ENCODE results near the gene GNAT2. TPM values are rescaled to one million over a fixed set of nuclear protein-coding genes. Genes with fewer than 3 reads are reported as not detected.
A peak's percentile ranks its signal among the peaks of the same experiment; 100 is the strongest.

GNAT2 gene
- total RNA-seq, 2 donors from 2014 or later: not detected

- H3K4me1 Mint-ChIP-seq: peaks cover 52% of the 10 kb centered on the region
- H3K27ac Mint-ChIP-seq: no peak overlapping the region
- no peak overlapping the region for H3K4me3 Mint-ChIP-seq
- H3K36me3 Mint-ChIP-seq (ENCODE audit: low read depth): peaks cover 3% of the 10 kb centered on the region
- H3K9me3 ChIP-seq (ENCODE audit: control insufficient read depth, low read length, poor library complexity, severe bottlenecking): no peaks in the 10 kb centered on the region
- no peaks in the 10 kb centered on the region for H3K27me3 Mint-ChIP-seq
- ATAC-seq: no peak
- no peak for DNase-seq
These were observed 51.3 kb downstream of the GNAT2 start for GRCh38 chr1:109567877-109568672.

GRCh38 chr1:109566982-109567381 lies 52.4 kb downstream of the GNAT2 start:
- ATAC-seq (no peak), DNase-seq (no peak)
- Mint-ChIP-seq H3K27ac (no peak overlapping the region), H3K4me3 (no peak overlapping the region), H3K4me1 (peaks cover 48% of the 10 kb centered on the region), H3K36me3 (ENCODE audit: low read depth) (peaks cover 3% of the 10 kb centered on the region), H3K27me3 (no peaks in the 10 kb centered on the region)
- no peaks in the 10 kb centered on the region for H3K9me3 ChIP-seq (ENCODE audit: control insufficient read depth, low read length, poor library complexity, severe bottlenecking)

- peaks cover 59% of the 10 kb centered on the region for H3K4me1 Mint-ChIP-seq
These were observed 54.2 kb downstream of the GNAT2 start for GRCh38 chr1:109565241-109565640.

GRCh38 chr1:109564194-109564878 lies 55.1 kb downstream of the GNAT2 start:
- H3K4me1 Mint-ChIP-seq: peaks cover 66% of the 10 kb centered on the region
- no peak for DNase-seq
- peak overlapping the region; percentile 67 for H3K4me3 Mint-ChIP-seq
- H3K27ac Mint-ChIP-seq: peak overlapping the region; percentile 93
- H3K27me3 Mint-ChIP-seq: no peaks in the 10 kb centered on the region
- H3K9me3 ChIP-seq (ENCODE audit: control insufficient read depth, low read length, poor library complexity, severe bottlenecking): no peaks in the 10 kb centered on the region
- ATAC-seq: peak; percentile 52
- H3K36me3 Mint-ChIP-seq (ENCODE audit: low read depth): peaks cover 3% of the 10 kb centered on the region

More at GRCh38 chr1:109565241-109565640, 54.2 kb downstream of the GNAT2 start:
- Mint-ChIP-seq H3K36me3 (ENCODE audit: low read depth) (peaks cover 3% of the 10 kb centered on the region), H3K27ac (peak overlapping the region; percentile 93), H3K4me3 (no peak overlapping the region), H3K27me3 (no peaks in the 10 kb centered on the region)
- H3K9me3 ChIP-seq (ENCODE audit: control insufficient read depth, low read length, poor library complexity, severe bottlenecking): no peaks in the 10 kb centered on the region
- ATAC-seq: no peak
- DNase-seq: no peak

GRCh38 chr1:109559995-109560394 lies 59.4 kb downstream of the GNAT2 start:
- DNase-seq: no peak
- Mint-ChIP-seq H3K27me3 (no peaks in the 10 kb centered on the region), H3K27ac (peak overlapping the region; percentile 60), H3K4me1 (peaks cover 69% of the 10 kb centered on the region), H3K36me3 (ENCODE audit: low read depth) (peaks cover 3% of the 10 kb centered on the region), H3K4me3 (peak overlapping the region; percentile 56)
- H3K9me3 ChIP-seq (ENCODE audit: control insufficient read depth, low read length, poor library complexity, severe bottlenecking): no peaks in the 10 kb centered on the region
- ATAC-seq: no peak

GRCh38 chr1:109557520-109557919 lies 61.9 kb downstream of the GNAT2 start:
- Mint-ChIP-seq H3K27ac (peak overlapping the region; percentile 27), H3K4me1 (peaks cover 70% of the 10 kb centered on the region)

GRCh38 chr1:109556563-109556962 lies 62.9 kb downstream of the GNAT2 start:
- Mint-ChIP-seq H3K4me1 (peaks cover 62% of the 10 kb centered on the region), H3K4me3 (peak overlapping the region; percentile 3), H3K27me3 (no peaks in the 10 kb centered on the region), H3K36me3 (ENCODE audit: low read depth) (no peaks in the 10 kb centered on the region), H3K27ac (peak overlapping the region; percentile 66)
- DNase-seq (no peak), ATAC-seq (no peak)
- H3K9me3 ChIP-seq (ENCODE audit: control insufficient read depth, low read length, poor library complexity, severe bottlenecking): no peaks in the 10 kb centered on the region

More at GRCh38 chr1:109557520-109557919, 61.9 kb downstream of the GNAT2 start:
- Mint-ChIP-seq H3K4me3 (no peak overlapping the region), H3K27me3 (no peaks in the 10 kb centered on the region), H3K36me3 (ENCODE audit: low read depth) (no peaks in the 10 kb centered on the region)
- DNase-seq (no peak), ATAC-seq (no peak)
- no peaks in the 10 kb centered on the region for H3K9me3 ChIP-seq (ENCODE audit: control insufficient read depth, low read length, poor library complexity, severe bottlenecking)

Other genes starting within 250 kb of the GNAT2 start
- 1 to 10 TPM in 1 of 2 donors, under 1 TPM in 1; 0.57 to 2.6 TPM for gene SORT1, start 221.7 kb downstream of the GNAT2 start, total RNA-seq
- gene PSMA5, start 193.2 kb downstream of the GNAT2 start, total RNA-seq: 10 to 100 TPM; 48.6 to 53.1 TPM
- not detected for gene SYPL2, start 153.1 kb downstream of the GNAT2 start, total RNA-seq
- gene ATXN7L2, start 135.7 kb downstream of the GNAT2 start, total RNA-seq: 10 to 100 TPM; 14.3 to 16.0 TPM
- gene CYB561D1, start 125.5 kb downstream of the GNAT2 start, total RNA-seq: 10 to 100 TPM; 21.0 to 23.5 TPM
- 1 to 10 TPM; 6.2 to 8.0 TPM for gene AMIGO1, start 109.9 kb downstream of the GNAT2 start, total RNA-seq
- under 1 TPM; 0.20 to 0.65 TPM for gene GPR61, start 79.7 kb downstream of the GNAT2 start, total RNA-seq
- gene GNAI3, start 71.0 kb downstream of the GNAT2 start, total RNA-seq: 1 to 10 TPM; 7.8 to 8.8 TPM
- gene AMPD2, start 221 bp upstream of the GNAT2 start, total RNA-seq: 100 to 1,000 TPM; 471 to 552 TPM
- gene GSTM4, start 36.5 kb upstream of the GNAT2 start, total RNA-seq: 10 to 100 TPM; 17.0 to 18.0 TPM
- 100 to 1,000 TPM in 1 of 2 donors, 10 to 100 TPM in 1; 44.0 to 117 TPM for gene GSTM2, start 48.4 kb upstream of the GNAT2 start, total RNA-seq
- 10 to 100 TPM in 1 of 2 donors, not detected in 1; 34.5 TPM for gene GSTM1, start 68.2 kb upstream of the GNAT2 start, total RNA-seq
- under 1 TPM in 1 of 2 donors, not detected in 1; 0.60 TPM for gene GSTM5, start 92.6 kb upstream of the GNAT2 start, total RNA-seq
- 1 to 10 TPM; 5.6 to 7.8 TPM for gene GSTM3, start 121.4 kb upstream of the GNAT2 start, total RNA-seq
- not detected for gene EPS8L3, start 144.3 kb upstream of the GNAT2 start, total RNA-seq